HG03103 (cell line): Measurements from ENCODE around the gene RGS7.
"Not testable (repeated sequence)": the region's sequence is repeated elsewhere in the genome, so short reads cannot be mapped to it uniquely, and the experiment has no call there.

Source experiments
- ATAC-seq: cut with Tn5 transposase; IDR thresholded peaks from one replicate; pipeline ENCODE4 v1.9.1; 2021; ENCODE audit warnings: low read depth; ENCODE audit not compliant: unreplicated experiment

RGS7 gene

DNA sequence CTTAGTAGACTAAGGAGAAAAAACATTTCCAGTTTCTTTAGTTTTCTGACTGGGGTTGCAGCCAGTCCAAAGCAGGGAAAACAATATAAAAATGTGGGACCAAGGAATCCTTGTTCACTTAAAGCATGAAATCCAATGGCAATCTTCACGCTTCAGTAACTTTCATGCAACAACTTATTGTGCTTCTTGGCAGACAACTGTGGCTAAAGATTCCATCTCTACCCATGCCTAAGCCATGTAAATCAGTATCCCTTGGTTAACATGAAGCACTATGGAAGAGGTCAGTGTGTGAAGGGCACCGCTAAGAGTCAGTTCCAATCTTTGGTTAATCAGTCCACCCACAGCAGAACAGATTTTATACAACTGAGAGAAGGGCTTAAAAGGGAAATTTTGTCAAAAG is 543.3 kb downstream of the RGS7 start:
- ATAC-seq: no peak

DNA sequence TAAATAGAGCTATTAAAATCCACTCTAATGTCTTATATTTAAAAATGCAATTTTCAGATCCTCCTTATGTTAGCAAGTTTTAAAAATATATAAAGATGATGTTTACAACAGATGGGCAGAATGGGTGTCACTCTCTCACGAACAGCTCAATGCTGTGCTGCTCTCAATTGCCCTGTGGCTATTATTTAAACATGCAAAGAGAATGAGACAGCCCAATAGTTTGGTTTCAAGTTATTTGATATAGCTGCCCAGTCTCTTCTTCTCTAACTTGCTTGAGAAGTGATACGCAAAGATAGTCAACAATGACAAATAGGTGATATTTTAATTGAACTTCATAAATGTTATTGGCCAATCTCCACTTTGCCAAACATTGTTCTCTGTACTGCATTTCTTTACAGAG is 545.7 kb downstream of the RGS7 start:
- no peak for ATAC-seq

DNA sequence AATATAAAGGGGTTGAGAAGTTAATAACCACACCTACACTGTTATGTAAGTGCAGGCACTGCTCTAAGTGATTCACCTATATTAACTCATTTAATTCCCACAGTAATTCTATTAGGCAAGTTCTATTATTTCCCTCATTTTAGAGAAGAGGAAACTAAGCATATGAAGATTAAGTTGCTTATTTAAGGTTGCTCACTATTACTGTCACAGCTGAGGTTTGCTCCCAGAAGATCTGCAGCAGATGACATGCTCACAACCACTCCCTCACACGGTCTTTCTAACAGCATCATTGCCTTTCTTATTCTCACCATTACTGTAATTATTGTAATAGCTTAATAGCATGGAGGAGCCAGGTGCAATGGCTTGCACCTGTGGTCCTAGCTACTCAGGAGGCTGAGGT is 548.6 kb downstream of the RGS7 start:
- ATAC-seq: no peak

DNA sequence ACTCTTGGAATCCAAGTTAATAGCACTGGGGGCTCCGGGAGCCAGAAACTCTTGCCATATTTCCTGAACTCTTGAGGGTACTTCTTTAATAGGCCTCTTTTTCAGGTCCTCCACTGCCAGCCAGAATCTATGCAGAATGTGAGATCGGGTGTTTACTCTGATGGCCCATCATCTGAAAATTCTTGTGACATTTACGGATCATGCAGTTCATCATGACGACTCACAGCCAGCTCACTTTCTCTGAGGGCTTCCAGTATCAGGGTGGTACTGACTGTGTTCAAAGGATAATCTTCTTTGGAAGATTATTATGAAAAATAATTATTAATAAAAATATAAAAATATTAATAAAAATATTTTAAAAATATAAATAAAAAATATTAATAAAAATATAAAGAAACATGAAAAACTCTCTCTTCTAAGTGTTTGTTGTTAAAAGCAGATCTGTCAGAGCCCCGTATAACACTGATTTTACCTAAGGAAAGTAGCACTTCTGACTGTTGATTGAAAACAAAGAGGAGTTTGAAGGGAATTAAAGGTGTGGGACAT is 550.7 kb downstream of the RGS7 start:
- no peak for ATAC-seq

DNA sequence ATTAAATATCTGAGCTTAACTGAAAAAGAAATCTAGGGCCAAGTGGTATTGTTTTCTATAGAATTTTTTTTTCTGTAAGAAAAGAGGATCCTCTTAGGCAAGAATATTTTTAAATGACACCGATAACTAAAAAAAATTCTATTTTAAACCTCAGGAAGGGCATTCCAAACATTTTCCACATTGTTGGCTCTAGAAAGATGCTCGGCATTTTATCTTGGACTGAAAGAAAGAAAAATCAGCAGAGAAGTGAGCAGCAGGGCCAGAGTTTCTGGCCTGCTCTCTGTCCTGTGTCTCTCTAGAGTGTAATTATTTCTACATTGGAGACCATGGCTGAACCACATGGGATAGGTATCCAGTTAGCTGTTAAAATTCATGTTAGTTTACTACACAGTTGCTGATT is 552.5 kb downstream of the RGS7 start:
- ATAC-seq: no peak

DNA sequence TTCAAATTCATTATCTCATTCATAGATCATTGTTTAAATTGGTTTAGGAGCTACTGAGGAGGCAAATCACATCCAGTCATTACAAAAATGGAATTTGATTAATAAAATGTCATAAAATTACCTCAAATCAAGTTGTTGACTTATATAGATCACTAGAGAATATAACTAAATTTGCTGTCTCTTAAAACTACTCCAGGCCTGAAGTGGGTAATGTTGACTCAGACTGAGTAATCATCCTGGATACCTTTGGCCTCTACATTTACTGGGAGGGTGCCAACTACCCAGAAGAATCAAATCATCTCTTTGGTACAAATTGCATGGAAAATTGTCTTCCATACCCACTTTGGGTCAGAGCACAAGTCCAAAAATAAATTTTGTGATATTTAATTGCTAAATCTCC is 553.9 kb downstream of the RGS7 start:
- no peak for ATAC-seq

DNA sequence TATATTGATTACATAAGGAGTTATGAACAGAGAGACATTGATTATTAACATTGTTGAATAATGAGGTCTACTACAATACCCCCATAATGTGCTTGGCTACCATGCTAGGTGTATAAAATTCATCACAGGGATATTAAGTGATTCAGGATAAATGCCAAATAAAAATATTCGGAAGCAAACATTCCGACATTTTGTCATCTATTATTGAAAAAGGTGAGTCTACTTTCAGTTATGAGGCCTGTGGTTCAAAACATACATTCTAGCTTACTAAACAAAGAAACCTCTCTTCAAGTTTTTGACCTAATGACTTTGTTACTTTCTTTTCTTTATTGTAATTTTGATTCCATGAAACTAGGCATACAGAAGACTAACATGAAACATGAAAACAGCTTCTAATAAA is 554.7 kb downstream of the RGS7 start:
- no peak for ATAC-seq

DNA sequence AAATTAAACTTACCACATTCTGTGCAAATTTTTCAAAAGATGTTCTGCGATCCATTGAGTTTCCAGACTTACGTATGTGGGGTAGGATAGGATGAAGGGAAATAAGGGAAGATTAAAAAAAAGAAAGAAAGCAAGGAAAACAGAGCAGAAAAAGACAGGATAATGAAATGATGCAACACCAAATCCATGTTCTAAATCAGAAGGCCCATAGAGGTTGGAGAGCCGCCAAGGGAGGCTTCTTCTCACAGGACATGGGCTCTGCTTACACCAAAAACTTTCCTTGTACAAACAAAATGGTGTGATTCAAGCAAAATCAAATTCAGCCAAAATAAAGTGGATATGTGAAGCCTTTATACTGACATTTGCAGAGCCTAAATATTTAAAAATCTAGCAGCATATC is 555.6 kb downstream of the RGS7 start:
- no peak for ATAC-seq

DNA sequence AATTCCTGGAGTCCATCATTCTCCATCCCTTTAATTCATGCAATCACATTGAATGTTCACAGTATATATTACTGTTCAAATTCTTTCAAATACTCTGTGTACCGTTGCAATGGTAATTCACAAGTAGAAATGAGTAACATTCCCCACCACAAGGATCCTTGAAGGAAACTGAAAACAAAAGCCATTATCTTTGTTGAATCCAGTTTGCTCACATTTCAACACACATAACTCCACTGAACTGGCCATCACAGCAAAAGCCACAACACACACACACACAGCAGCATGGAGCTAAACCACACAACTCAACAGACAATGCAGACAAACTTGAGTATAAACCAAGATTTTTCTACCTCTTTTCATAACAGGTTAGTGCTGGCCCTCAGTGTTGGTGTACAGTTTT is 556.7 kb downstream of the RGS7 start:
- ATAC-seq: no peak

DNA sequence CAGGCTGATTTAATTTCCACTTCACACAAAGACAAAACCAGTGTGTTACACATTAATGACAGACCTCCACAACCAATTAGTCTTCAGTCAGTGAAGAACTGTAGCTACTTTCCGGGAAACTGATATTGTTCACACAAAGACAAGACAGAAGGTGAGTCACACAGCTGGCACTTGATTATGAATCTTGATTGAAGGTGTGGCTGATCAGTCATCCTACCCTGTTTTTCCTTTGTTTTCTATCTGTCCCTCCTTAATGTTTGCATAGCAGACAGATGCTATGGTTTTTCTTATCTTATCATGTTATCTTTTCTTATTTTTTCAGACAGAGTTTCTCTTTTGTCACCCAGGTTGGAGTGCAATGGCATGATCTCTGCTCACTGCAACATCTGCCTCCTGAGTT is 560.0 kb downstream of the RGS7 start:
- ATAC-seq: no peak

DNA sequence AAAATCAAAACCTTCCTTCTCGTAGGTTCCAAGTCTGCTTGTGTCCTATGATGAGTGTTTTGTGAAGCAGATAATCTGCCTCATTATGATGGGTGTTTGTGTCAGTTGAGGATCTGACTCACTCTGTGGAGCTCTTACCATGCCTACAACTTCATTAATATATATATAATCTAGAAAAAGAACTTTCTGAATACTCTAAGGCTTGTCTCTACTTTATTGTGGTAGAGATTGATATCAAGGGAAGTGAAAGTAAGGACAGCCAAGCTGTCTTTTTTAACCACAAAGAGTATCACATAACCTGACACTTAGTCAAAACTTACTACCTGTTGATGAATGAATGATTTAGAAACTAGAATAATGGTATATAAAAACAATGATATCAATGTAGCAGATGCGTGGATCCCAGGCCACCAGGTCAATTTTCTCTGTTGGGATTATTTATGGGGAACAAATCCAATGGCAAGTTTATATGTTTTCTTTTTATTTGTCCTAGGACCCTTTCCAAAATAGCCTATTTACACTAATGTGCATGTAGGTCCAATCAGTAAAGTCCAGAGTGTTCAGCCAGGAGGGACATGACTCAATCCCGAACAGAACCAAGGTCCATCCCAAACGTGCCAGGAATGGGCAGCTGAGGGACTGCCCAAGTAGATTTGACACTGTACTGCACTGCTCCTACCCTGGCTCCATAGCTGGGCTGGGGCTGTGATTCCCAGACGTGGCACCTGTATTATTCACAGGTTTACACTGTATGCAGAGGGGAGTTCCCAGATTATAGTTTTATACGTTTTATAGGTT is 562.8 kb downstream of the RGS7 start:
- peak; percentile 89 for ATAC-seq

DNA sequence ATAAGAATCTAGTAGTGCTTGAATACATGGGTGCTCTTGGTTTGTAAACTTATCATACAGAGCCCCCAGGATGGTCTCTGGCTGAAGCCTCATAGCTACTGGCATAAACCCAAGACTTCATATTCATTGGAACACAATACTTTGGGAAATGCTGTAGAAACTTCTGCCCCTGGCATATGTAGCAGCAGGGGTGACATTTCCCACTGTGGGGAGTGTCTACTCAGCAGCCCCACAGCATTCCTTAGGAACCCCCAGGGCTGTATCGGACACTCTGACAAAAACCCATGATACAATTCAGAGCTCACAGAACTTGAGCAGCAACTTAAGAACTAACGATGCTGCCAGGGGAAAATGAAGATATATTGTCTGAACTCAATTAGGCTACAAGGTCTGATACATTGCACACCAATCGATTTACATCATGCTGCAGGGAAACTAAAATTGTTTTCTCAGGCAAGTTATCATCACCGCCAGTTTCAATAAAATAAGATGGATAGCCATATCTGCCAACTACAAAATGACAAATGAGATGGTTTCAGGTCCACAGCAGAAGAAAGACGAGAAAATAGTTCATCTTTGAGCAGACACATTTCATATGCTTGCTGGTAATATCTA is 564.0 kb downstream of the RGS7 start:
- no peak for ATAC-seq

DNA sequence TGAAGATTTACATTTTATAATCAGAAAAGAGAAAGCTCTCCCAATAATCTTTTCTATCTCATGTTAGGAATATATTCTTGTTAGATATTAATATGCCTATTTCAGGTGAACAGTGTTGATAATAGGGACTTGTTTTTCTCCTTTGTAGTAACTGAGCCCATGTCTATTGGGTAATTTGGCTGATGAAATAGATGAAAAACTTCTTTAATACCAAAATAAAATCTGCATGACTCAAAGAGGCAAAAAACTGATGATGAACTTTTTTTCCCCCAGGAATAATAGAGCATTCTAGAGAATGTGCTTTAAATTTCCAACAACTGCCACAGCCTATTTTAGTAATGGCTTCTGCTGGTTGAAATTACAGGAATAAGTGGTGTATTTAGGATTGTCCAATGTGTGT is 566.1 kb downstream of the RGS7 start:
- no peak for ATAC-seq

DNA sequence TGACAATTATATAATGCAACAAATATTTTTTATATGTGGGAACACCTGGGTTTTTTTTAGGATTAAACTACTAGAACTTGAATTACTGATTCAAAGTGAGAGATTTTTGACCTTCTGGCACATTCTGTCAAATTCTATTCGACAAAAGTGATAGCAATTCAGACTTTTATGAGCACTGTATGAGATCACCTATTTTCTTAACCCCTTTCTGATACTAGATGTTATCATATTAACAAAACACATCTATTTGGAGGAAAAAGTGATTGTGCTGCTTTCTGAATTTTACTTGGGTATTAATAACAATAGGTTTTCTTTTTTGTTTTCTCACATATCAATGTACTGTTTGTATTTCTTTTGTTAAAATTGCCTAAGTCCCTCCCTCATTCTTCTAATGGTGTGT is 570.1 kb downstream of the RGS7 start:
- ATAC-seq: no peak

DNA sequence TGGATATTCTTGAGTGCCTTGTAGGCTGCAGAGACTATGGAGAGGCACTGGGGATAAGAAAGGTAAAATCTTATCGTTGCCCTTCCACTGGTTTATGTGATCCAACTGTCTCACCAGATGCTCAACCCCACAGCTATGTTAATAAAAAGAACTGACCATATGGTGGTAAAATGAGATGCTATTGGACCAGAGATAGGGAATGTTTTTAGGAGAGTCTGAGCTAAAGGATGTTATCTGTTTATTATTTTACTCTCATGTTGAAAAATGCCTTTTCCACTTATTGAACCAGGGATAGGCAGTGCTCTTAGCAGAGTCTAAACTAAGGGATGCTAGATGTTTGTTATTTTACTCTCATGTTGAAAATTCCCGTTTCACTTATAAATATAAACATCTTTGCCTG is 572.2 kb downstream of the RGS7 start:
- ATAC-seq: no peak

DNA sequence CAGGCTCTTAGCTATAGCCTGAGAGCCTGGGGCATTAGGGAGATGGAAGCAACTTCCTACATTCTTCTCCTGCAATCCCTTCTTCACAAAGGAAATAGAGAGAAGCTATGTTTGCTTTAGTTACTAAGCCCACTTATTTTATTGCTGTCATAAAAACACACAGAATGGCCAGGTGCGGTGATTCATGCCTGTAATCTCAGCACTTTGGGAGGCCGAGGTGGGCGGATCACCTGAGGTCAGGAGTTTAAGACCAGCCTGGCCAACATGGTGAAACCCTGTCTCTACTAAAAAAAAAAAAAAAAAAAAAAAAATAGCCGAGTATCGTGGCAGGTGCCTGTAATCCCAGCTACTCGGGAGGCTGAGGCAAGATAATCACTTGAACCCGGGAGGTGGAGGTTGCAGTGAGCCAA is 573.3 kb downstream of the RGS7 start:
- not testable (repeated sequence) for ATAC-seq

DNA sequence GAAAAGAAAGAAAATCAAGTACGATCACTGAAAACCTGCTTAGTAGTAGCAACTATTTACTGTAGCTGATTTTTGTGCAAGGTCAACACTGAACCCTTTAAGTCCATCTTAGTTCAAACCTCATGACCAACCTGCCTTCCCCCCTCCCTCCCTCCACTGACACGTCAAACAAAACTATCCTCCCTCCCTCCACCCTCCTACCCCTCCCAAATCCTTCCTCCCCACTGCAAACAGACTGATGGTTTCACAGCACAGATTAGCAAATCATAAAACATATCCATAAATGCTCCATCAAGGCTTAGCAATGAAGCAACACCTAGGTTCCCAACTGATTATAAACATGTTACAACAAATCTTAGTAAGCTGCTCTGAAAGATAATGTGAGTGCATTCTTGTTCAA is 580.8 kb downstream of the RGS7 start:
- no peak for ATAC-seq

DNA sequence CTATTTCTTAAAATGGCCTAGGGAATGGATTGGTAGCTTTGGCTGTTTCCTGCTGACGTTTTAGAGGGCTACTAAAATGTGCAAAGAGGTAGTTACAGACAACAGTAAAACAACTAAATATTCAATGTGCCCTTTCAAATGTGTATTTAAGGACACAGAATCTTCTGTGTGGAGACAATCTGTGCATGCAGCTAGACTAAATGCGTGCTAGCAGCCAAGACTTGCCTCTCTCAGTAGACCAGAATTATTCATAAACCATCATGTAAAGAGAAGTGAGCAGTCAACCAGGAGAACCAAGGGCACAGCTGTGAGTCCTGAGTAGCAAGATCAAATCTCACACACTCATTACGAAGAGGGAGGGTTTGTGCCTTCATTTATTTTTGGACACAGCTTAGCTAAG is 584.9 kb downstream of the RGS7 start:
- no peak for ATAC-seq

DNA sequence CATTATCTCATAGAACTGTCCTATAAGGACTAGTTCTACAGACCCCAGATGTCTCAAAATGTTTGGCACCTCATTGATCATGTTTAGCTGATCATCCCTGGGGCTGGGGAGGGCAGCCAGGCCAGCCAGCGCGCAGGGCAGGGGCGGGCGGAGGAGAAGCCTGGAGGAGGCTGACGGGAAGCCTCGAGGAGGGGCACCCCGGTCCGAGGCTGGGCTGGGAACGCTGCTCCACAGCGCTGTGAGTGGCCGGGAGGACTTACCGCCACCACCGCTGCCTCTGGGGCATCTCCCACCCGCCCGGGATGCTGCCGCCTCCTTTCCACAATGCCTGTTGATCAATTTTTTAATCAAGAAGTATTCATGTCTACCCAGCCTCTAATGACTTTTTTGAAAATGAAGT is 585.6 kb downstream of the RGS7 start:
- ATAC-seq: no peak

DNA sequence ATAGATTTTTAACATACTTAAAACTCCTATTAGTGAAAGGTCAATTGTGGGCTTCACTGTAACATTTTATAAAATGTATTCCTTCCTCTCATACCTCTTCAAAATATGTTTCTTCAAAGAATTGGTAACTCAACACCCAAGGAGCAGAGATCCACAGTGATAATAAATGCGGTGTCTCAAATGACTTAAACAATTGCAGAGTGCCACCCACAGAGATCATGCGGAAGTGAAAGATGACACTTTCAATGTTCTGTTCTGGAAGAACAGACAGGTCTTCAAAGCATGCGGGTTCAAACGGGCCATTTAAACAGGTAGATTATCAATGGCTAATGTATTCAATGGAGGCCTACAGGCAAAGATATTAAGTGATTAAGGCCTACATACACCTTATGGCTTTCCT is 588.0 kb downstream of the RGS7 start:
- no peak for ATAC-seq

DNA sequence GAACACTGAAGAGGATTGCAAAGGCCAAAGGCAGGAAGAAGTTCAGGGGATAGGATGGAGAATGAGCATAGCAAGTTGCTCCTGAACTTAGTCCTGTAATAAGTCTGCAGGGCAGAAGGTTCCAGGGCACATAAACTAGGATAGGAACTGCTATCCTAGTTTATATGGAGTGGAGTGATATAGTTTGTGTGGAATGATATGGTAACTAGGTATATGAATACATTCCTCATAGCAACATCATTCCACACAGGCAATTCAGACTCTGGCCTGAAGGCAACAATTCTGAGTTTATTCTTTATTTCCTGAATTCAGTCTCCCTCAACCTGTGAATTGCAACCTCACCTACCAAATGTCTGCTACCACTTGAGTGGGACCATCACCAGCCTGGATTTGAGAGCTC is 590.2 kb downstream of the RGS7 start:
- no peak for ATAC-seq

DNA sequence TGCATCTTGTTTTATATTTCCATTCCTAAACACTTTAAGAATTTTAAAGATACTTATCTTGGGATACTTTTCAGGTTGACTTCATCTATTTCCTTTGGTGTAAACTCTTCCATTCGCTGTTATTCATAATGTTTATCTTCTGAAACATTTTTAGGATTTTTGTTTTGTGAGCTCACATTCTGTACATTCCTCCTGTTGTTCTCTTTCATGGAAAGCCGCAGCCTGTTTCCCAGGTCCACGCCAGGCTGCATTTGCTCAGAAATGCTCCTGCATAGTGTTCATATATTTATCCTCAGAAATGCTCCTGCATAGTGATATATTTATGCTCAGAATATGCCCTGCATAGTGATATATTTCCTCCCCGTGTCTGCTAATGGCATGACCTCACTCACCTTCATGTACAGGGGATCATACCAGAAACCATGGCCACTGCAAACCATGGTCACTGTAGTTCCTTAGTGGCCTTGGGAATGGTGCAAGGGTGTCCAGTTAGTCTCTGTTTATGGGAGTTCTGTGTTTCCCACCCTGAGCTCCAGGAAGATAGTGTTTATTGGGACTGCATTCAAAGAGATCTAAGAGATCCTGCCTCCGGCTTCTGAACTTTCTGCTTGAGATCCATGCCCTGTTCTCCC is 591.2 kb downstream of the RGS7 start:
- ATAC-seq: no peak
